ENCODE measurements around the gene ATP6V0C.
"Not testable (repeated sequence)": the region's sequence is repeated elsewhere in the genome, so short reads cannot be mapped to it uniquely, and the experiment has no call there.

Gene ATP6V0C

GRCh38 chr16:2550283-2550878 lies 36.6 kb downstream of the ATP6V0C start:
- not testable (repeated sequence) for H3K27ac ChIP-seq (replicated peaks; ENCODE audit: low read length); H3K23ac ChIP-seq (ENCODE audit: low read depth, low read length, poor library complexity); H3K9ac ChIP-seq (ENCODE audit: low read depth, low read length, poor library complexity); H3K14ac ChIP-seq (ENCODE audit: low read length); H3K79me1 ChIP-seq (ENCODE audit: low read depth, low read length); H2BK5ac ChIP-seq (ENCODE audit: low read length); H4K91ac ChIP-seq (ENCODE audit: low read depth, low read length, poor library complexity); H2AK5ac ChIP-seq (ENCODE audit: low read depth, low read length); DNase-seq (ENCODE audit: low spot score); H3K36me3 ChIP-seq (replicated peaks in 1 of 2; ENCODE audit: control insufficient read depth in 2 of 2, insufficient read depth in 2 of 2, low read length in 2 of 2); H4K8ac ChIP-seq (ENCODE audit: low read depth, low read length); H2BK12ac ChIP-seq (ENCODE audit: low read length); H2BK120ac ChIP-seq (ENCODE audit: low read depth, low read length); H3K4ac ChIP-seq (ENCODE audit: low read length); H3K27me3 ChIP-seq (ENCODE audit: control insufficient read depth in 3 of 3, insufficient read depth in 3 of 3, low read depth in 1 of 3, low read length in 3 of 3); H2BK15ac ChIP-seq (ENCODE audit: low read length); H3K4me1 ChIP-seq (ENCODE audit: control insufficient read depth in 2 of 2, insufficient read depth in 1 of 2, low read depth in 1 of 2, low read length in 2 of 2); H2AFZ ChIP-seq (ENCODE audit: low read length); H3K4me3 ChIP-seq (ENCODE audit: low read length in 2 of 2); H3K4me2 ChIP-seq (ENCODE audit: insufficient read depth, low read length, poor library complexity, severe bottlenecking); H3K18ac ChIP-seq (ENCODE audit: low read length); H3K9me3 ChIP-seq (replicated peaks in 1 of 2; ENCODE audit: control insufficient read depth in 2 of 2, insufficient read depth in 1 of 2, low read depth in 1 of 2, low read length in 2 of 2)
- WGBS, 2 donors (ENCODE audit: extremely low coverage in 2 of 2, insufficient read length in 2 of 2, insufficient replicate concordance in 1 of 2), result no CpG with 5 or more reads among the region's 14 CpGs

DNA sequence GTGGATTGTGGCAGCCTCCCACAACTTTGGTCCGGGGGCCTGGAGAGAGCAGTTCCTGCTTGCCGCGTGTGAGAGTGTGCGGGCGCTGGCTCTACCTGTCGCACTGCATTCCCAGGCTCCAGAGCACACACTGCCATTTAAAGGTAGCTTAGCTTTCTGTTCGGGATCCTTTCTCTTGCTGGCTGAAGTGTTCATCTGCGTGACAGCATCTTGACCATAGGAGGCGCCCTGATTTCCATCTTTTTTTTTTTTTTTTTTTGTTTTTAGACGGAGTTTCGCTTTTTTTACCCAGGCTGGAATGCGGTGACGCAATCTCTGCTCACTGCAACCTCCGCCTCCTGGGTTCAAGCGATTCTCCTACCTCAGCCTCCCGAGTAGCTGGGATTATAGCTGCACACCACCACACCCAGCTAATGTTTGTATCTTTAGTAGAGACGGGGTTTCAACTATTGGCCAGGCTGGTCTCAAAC lies 37.7 kb downstream of the ATP6V0C start:
- DNase-seq (ENCODE audit: low spot score); H3K27me3 ChIP-seq (ENCODE audit: control insufficient read depth in 3 of 3, insufficient read depth in 3 of 3, low read depth in 1 of 3, low read length in 3 of 3); H2BK15ac ChIP-seq (ENCODE audit: low read length); H3K18ac ChIP-seq (ENCODE audit: low read length); H3K23ac ChIP-seq (ENCODE audit: low read depth, low read length, poor library complexity); H3K27ac ChIP-seq (replicated peaks; ENCODE audit: low read length); H4K8ac ChIP-seq (ENCODE audit: low read depth, low read length); H4K91ac ChIP-seq (ENCODE audit: low read depth, low read length, poor library complexity); H2AK5ac ChIP-seq (ENCODE audit: low read depth, low read length); H3K4ac ChIP-seq (ENCODE audit: low read length); H2BK12ac ChIP-seq (ENCODE audit: low read length); H3K4me2 ChIP-seq (ENCODE audit: insufficient read depth, low read length, poor library complexity, severe bottlenecking); H3K79me1 ChIP-seq (ENCODE audit: low read depth, low read length); H2AFZ ChIP-seq (ENCODE audit: low read length); H2BK120ac ChIP-seq (ENCODE audit: low read depth, low read length); H3K4me1 ChIP-seq (ENCODE audit: control insufficient read depth in 2 of 2, insufficient read depth in 1 of 2, low read depth in 1 of 2, low read length in 2 of 2); H3K36me3 ChIP-seq (replicated peaks in 1 of 2; ENCODE audit: control insufficient read depth in 2 of 2, insufficient read depth in 2 of 2, low read length in 2 of 2); H3K9ac ChIP-seq (ENCODE audit: low read depth, low read length, poor library complexity); H3K9me3 ChIP-seq (replicated peaks in 1 of 2; ENCODE audit: control insufficient read depth in 2 of 2, insufficient read depth in 1 of 2, low read depth in 1 of 2, low read length in 2 of 2); H3K14ac ChIP-seq (ENCODE audit: low read length); H2BK5ac ChIP-seq (ENCODE audit: low read length); H3K4me3 ChIP-seq (ENCODE audit: low read length in 2 of 2): not testable (repeated sequence)
- no CpG with 5 or more reads among the region's 17 CpGs for WGBS, 2 donors (ENCODE audit: extremely low coverage in 2 of 2, insufficient read length in 2 of 2, insufficient replicate concordance in 1 of 2)

GRCh38 chr16:2554709-2555425 lies 41.1 kb downstream of the ATP6V0C start:
- not testable (repeated sequence) for H2BK15ac ChIP-seq (ENCODE audit: low read length); DNase-seq (ENCODE audit: low spot score); H2BK12ac ChIP-seq (ENCODE audit: low read length); H4K8ac ChIP-seq (ENCODE audit: low read depth, low read length); H3K4me1 ChIP-seq (ENCODE audit: control insufficient read depth in 2 of 2, insufficient read depth in 1 of 2, low read depth in 1 of 2, low read length in 2 of 2); H2BK120ac ChIP-seq (ENCODE audit: low read depth, low read length); H3K79me1 ChIP-seq (ENCODE audit: low read depth, low read length); H4K91ac ChIP-seq (ENCODE audit: low read depth, low read length, poor library complexity); H3K18ac ChIP-seq (ENCODE audit: low read length); H2BK5ac ChIP-seq (ENCODE audit: low read length); H2AFZ ChIP-seq (ENCODE audit: low read length); H3K27ac ChIP-seq (replicated peaks; ENCODE audit: low read length); H3K9ac ChIP-seq (ENCODE audit: low read depth, low read length, poor library complexity); H3K14ac ChIP-seq (ENCODE audit: low read length); H3K4me2 ChIP-seq (ENCODE audit: insufficient read depth, low read length, poor library complexity, severe bottlenecking); H3K4ac ChIP-seq (ENCODE audit: low read length); H3K36me3 ChIP-seq (replicated peaks in 1 of 2; ENCODE audit: control insufficient read depth in 2 of 2, insufficient read depth in 2 of 2, low read length in 2 of 2); H3K27me3 ChIP-seq (ENCODE audit: control insufficient read depth in 3 of 3, insufficient read depth in 3 of 3, low read depth in 1 of 3, low read length in 3 of 3); H3K4me3 ChIP-seq (ENCODE audit: low read length in 2 of 2); H3K23ac ChIP-seq (ENCODE audit: low read depth, low read length, poor library complexity); H2AK5ac ChIP-seq (ENCODE audit: low read depth, low read length); H3K9me3 ChIP-seq (replicated peaks in 1 of 2; ENCODE audit: control insufficient read depth in 2 of 2, insufficient read depth in 1 of 2, low read depth in 1 of 2, low read length in 2 of 2)
- WGBS, 2 donors (ENCODE audit: extremely low coverage in 2 of 2, insufficient read length in 2 of 2, insufficient replicate concordance in 1 of 2), result no CpG with 5 or more reads among the region's 13 CpGs

- not testable (repeated sequence) for H3K27ac ChIP-seq (replicated peaks; ENCODE audit: low read length); H2BK12ac ChIP-seq (ENCODE audit: low read length); H4K91ac ChIP-seq (ENCODE audit: low read depth, low read length, poor library complexity); DNase-seq (ENCODE audit: low spot score); H4K8ac ChIP-seq (ENCODE audit: low read depth, low read length); H3K14ac ChIP-seq (ENCODE audit: low read length); H2BK120ac ChIP-seq (ENCODE audit: low read depth, low read length); H2BK5ac ChIP-seq (ENCODE audit: low read length); H3K23ac ChIP-seq (ENCODE audit: low read depth, low read length, poor library complexity); H2AFZ ChIP-seq (ENCODE audit: low read length); H2BK15ac ChIP-seq (ENCODE audit: low read length); H3K9ac ChIP-seq (ENCODE audit: low read depth, low read length, poor library complexity); H3K4me3 ChIP-seq (ENCODE audit: low read length in 2 of 2); H3K4ac ChIP-seq (ENCODE audit: low read length); H3K27me3 ChIP-seq (ENCODE audit: control insufficient read depth in 3 of 3, insufficient read depth in 3 of 3, low read depth in 1 of 3, low read length in 3 of 3); H3K36me3 ChIP-seq (replicated peaks in 1 of 2; ENCODE audit: control insufficient read depth in 2 of 2, insufficient read depth in 2 of 2, low read length in 2 of 2); H3K4me1 ChIP-seq (ENCODE audit: control insufficient read depth in 2 of 2, insufficient read depth in 1 of 2, low read depth in 1 of 2, low read length in 2 of 2); H3K18ac ChIP-seq (ENCODE audit: low read length); H3K79me1 ChIP-seq (ENCODE audit: low read depth, low read length); H2AK5ac ChIP-seq (ENCODE audit: low read depth, low read length); H3K4me2 ChIP-seq (ENCODE audit: insufficient read depth, low read length, poor library complexity, severe bottlenecking); H3K9me3 ChIP-seq (replicated peaks in 1 of 2; ENCODE audit: control insufficient read depth in 2 of 2, insufficient read depth in 1 of 2, low read depth in 1 of 2, low read length in 2 of 2)
- no CpG with 5 or more reads among the region's 15 CpGs for WGBS, 2 donors (ENCODE audit: extremely low coverage in 2 of 2, insufficient read length in 2 of 2, insufficient replicate concordance in 1 of 2)
Observed at GRCh38 chr16:2557150-2557549, 43.4 kb downstream of the ATP6V0C start.
